ENCODE measurements around the gene PHACTR1.

DNA sequence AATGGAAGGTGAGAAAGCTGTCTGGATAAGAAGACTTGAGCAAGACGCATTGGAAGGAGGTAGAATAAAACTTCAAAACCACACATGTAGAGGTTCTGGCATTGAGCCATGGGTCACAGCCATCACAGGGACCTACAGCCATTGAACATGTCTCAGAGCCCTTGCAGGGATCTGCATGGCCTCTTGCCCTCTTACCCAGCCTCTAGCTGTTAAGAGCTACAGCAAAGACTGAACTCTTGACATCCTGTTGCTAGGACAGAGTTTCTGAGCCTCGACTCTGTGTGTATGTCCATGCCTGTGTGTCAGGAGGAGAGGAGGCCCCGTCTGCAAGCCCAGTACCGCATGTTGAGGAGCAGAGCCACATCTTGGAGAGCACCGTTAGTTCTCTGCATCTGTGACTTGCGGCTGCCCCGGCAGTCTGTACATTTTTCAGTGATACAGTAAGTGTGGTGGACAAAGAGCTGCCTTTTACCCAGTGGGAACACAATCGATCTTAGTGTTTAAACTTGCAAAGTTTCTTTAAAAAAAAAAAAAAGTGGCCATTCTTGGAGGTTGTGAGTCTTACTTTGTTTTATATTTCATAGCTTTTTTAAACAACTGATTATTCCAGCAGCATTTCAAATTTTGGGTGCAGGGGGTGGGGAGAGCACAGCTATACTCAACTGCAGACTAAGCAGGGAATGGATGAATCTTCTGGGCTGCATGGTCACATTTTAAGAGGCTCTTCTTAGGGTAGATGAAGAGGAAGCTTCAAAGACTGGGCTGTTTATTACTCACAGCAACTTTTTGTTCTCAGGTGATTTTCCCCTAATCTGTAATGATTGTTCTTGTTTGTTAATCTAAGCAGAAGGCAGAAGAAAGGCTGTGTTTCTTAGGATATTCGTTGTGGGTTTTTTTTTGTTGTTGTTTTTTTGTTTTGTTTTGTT, 523.2 kb downstream of the PHACTR1 start:
- TF ChIP-seq TAF1 (IDR thresholded peaks at IDR 0.05; ENCODE audit: low read depth, low read length) (no peak), POLR2A (IDR thresholded peaks at IDR 0.05; ENCODE audit: low read depth, low read length) (no peak), POLR2AphosphoS5 (IDR thresholded peaks at IDR 0.05; ENCODE audit: low read depth, low read length) (no peak), POU2F2 (IDR thresholded peaks at IDR 0.05; ENCODE audit: low read depth, low read length) (no peak)

All from GM12891 (cell line).